Epithelial cell of esophagus (primary cell): Measurements from ENCODE around the gene CCSAP.
"Not testable (repeated sequence)": the region's sequence is repeated elsewhere in the genome, so short reads cannot be mapped to it uniquely, and the experiment has no call there.

ENCODE experiments used
- DNase-seq: peaks from one replicate; pipeline ENCODE4 v3.0.0; 2010; ENCODE audit warnings: low read depth
- H3K4me3 ChIP-seq: 2 replicates; pipeline ENCODE4 v1.5.1; 2011; ENCODE audit warnings: mild to moderate bottlenecking, low read length, control low read depth
- TF ChIP-seq, protein P1 (sequence below): IDR thresholded peaks from 2 replicates; pipeline ENCODE4 v1.5.1; 2011; ENCODE audit warnings: low read depth, mild to moderate bottlenecking, low read length, control low read depth, inconsistent platforms; ENCODE audit not compliant: insufficient read depth; ENCODE audit errors: missing control alignments

CCSAP gene

DNA sequence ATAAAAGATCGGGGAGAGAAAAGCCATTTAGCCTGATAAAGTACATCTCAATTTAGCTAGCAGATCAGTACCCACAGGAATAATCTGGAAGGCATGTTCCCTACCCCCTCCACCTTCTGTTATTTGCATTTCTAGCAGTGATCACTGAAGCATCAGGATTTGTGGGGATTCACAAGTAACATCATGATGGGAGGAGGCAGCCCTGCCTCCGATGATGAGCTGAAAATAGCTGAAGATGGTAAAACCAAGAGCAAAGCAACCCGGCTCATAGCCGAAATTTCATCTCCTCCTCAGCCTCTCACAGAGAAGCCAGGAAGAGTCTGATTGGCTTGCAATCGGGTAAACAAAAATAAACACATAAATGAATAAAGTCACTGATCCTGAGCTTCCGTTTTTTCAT is 2.4 kb downstream of the CCSAP start:
- H3K4me3 ChIP-seq = no peak overlapping the region
- no peak for DNase-seq
- TF ChIP-seq, protein P1, sequence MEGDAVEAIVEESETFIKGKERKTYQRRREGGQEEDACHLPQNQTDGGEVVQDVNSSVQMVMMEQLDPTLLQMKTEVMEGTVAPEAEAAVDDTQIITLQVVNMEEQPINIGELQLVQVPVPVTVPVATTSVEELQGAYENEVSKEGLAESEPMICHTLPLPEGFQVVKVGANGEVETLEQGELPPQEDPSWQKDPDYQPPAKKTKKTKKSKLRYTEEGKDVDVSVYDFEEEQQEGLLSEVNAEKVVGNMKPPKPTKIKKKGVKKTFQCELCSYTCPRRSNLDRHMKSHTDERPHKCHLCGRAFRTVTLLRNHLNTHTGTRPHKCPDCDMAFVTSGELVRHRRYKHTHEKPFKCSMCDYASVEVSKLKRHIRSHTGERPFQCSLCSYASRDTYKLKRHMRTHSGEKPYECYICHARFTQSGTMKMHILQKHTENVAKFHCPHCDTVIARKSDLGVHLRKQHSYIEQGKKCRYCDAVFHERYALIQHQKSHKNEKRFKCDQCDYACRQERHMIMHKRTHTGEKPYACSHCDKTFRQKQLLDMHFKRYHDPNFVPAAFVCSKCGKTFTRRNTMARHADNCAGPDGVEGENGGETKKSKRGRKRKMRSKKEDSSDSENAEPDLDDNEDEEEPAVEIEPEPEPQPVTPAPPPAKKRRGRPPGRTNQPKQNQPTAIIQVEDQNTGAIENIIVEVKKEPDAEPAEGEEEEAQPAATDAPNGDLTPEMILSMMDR = no peak

DNA sequence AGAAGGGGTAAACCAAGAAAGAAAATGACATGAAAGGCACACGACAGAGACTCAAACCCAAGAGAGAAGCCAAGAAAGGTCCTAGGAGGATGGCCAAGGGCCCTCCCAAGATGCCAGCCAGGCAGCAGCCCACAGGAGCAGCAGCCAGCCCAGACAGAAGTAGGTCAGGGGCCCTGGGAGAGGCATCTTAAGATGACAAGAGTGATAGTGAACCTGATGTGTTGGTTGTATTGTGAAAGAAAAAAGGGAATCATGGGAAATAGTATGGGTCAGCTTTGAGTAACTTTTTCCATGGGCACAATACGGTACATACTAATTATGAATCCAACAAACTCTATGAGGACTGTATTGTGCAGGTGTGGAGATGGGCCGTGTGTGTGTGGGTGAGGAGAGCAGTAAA is 3.3 kb downstream of the CCSAP start:
- DNase-seq = no peak
- H3K4me3 ChIP-seq = no peak overlapping the region
- TF ChIP-seq, protein P1 = no peak

DNA sequence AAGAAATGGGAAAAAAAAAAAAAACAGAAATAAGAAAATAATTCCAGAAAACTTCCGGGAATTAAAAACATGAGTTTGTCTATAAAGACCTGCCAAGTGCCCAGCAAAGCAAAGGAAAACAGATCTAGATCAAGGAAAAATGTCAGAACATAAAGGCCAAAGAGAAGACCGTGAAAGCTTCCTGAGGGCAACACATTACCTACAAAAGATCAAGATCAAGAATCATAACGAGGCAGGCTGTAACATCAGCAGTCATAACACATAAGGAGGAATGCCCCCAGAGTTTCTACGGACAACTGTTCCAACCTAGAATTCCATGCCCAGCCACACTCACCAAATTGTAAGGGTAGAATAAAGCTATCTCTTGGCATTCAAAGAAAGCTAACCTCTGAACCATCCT is 3.8 kb downstream of the CCSAP start:
- no peak for DNase-seq
- no peak overlapping the region for H3K4me3 ChIP-seq
- TF ChIP-seq, protein P1 = no peak

DNA sequence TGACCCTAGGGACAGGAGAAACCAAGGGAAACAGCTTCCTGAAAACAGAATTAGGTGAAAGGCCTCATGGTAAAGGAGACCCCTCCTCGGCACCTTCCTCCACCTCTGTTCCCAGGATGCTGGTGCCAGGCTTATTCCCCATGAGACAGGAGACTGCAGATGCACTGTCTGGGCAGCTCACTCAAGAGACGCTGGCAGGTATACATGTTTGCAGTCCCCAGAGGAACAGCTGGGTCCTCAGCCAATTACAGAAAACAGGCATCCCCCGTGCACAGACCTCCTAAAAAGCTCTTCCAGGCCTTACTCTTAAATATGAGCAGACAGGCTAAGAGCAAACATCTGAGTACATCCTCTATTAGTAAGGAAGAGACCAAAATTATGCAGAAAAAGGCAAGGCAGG is 6.5 kb downstream of the CCSAP start:
- TF ChIP-seq, protein P1 = no peak

DNA sequence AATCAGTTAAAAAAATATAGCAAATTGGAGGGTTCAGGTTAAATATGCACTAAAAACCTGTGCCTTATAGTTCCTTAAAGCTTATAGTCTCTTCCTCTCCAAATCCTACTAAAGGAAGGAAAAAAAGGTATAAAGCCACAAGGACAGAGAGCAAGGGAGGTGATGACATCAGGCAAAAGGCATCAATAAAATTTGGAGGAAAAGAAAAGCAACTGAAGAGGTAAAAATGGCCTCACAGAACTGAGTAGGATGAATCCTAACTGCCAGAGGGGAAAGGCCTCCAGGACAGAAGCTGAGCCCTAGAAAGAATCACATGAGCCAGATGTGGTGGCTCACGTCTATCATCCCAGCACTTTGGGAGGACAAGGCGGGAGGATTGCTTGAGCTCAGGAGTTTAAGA is 8.1 kb downstream of the CCSAP start:
- DNase-seq = no peak
- TF ChIP-seq, protein P1 = no peak
- H3K4me3 ChIP-seq = no peak overlapping the region

More for the DNA sequence above, 6.5 kb downstream of the CCSAP start:
- no peak for DNase-seq
- H3K4me3 ChIP-seq = no peak overlapping the region

DNA sequence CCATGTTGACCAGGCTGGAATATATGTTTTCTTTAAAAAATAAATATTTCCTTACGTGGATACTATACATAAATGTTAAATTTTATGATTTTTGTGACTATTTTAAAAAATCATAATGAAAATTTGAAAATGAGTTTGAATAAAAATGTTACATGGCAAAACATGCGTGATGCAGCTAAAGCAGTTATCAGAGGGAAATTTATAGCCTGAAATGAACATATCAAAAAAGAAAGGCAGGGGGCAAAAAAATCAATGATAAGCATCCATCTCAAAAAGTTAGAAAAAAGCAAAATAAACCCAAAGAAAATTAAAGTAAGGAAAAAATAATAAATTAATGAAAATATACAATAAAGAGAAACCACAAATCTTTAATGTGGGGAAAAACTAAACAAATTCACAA is 8.6 kb downstream of the CCSAP start:
- no peak for DNase-seq
- no peak overlapping the region for H3K4me3 ChIP-seq
- TF ChIP-seq, protein P1 = no peak

DNA sequence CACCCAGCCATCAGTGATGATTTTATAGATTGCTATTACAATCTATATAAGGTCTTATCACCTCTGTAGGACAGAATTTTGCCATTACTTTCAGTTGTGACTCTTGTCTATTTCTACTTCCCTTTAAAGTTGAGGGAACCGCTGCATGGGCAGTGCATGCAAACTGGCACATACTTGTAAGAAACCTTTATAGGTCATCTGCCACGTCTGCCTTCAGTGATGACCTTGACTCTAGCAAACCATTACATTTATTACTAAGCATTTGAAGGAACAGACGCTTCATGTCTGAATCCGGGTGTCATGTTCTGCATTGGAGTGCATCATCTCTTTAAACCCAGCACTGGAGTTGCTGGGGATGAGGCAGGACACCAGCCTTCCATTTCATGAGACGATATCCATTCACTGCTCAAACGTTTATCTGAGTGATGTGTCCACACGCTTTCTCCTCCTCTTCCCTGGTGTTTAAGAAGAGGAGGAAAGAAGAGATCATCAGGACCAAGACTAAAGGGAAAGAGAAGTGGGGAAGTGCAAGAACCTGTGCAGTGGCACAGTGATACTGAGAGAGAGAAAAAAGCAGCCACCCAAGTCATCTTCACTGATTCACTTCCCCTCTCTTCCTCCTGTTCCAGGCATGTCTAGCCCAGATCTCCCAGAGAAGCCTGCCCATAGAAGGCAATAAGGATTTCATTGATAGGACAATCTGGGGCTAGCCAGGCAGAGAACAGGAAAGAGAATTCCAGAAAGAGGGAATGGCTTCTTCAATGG is 14.1 kb downstream of the CCSAP start:
- no peak for DNase-seq
- TF ChIP-seq, protein P1 = no peak
- no peak overlapping the region for H3K4me3 ChIP-seq

DNA sequence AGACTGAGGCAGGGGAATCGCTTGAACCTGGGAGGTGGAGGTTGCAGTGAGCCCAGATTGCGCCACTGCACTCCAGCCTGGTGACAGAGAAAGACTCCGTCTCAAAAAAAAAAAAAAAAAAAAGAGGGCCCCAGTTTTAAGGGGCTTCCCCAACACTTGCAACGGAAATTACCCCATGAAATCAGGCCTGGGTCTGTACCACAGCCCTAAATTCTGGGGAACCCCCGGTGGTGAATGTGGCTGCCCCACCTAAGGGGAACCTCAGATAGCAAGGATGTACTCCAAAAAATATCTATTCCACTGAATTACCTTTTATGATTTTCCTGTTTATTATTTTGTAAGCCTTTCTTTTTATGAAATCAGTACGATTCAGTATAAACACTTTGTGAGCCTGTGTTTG is 15.1 kb downstream of the CCSAP start:
- DNase-seq = not testable (repeated sequence)

More for the DNA sequence above, 15.1 kb downstream of the CCSAP start:
- not testable (repeated sequence) for H3K4me3 ChIP-seq
